ENCODE results near the gene SLC13A3.
"Not testable (repeated sequence)": the region's sequence is repeated elsewhere in the genome, so short reads cannot be mapped to it uniquely, and the experiment has no call there.

The SLC13A3 gene

GRCh38 chr20:46680684-46681031 is 29.4 kb upstream of the SLC13A3 start:
- no peak for DNase-seq

GRCh38 chr20:46678516-46678915 is 27.3 kb upstream of the SLC13A3 start:
- DNase-seq, result no peak

- no peak for DNase-seq
Measured at GRCh38 chr20:46677608-46678007, 26.3 kb upstream of the SLC13A3 start.

DNA sequence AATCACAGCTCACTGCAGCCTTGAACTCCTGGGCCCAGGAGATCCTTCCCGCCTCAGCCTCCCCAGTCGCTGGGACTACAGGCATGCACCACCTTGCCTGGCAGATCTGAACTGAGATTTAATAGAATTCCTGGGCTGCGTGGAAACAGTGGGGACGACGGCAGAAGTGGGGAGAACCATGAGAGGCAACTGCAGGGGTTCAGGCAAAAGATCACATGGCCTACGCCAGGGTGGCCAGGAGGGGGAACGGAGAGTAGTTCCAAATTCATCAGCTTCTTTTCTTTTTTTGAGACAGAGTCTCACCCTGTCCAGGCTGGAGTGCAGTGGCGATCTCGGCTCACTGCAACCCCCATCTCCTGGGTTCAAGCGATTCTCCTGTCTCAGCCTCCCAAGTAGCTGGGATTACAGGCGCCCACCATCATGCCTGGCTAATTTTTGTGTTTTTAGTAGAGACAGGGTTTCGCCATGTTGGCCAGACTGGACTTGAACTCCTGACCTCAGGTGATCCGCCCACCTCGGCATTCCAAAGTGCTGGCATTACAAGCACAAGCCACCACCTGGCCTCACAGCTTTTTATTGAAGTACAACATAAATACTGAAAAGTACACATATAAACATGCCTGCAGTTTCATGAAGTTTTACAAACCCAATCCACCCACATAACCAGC is 25.5 kb upstream of the SLC13A3 start:
- DNase-seq, result not testable (repeated sequence)

DNA sequence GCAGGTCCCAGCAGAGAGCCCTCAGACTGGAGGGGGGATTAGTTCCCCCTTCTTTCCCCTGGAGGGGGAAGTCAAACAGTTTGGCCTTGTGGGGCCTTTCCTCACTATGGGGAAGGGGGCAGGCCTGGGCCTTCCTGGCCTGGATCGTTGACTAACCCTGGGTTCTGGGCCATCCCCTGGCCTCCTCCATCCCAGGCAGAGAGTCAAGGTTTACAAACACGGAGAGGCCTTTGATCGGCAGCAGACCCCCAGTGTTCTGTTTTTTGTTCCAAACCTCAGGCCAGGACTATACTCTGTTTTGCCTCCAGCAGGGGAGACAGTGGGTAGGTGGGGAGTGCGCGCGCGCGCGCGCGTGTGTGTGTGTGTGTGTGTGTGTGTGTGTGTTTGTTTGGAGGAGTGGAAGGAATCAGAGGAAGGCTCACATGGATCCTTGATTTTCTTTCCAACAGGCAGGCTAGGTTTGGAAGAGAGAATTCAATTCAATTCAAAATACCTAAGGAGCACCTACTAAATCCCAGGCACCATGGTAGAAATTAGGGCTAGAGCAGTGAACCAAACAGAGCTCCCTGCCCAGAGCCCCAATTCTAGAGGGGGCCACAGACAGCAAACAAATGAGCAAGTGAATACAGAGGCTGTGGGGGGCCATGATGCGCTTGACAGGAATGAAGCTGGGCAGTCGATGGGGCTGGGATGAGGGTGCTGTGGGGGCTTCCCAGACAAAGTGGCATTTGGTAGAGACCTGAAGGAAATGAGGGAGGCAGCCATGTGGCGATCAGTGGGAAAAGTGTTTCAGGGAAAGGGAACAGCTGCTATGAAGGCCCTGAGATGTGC is 23.2 kb upstream of the SLC13A3 start:
- DNase-seq, result no peak

- no peak for DNase-seq
Measured at GRCh38 chr20:46673394-46674252, 22.4 kb upstream of the SLC13A3 start.

DNA sequence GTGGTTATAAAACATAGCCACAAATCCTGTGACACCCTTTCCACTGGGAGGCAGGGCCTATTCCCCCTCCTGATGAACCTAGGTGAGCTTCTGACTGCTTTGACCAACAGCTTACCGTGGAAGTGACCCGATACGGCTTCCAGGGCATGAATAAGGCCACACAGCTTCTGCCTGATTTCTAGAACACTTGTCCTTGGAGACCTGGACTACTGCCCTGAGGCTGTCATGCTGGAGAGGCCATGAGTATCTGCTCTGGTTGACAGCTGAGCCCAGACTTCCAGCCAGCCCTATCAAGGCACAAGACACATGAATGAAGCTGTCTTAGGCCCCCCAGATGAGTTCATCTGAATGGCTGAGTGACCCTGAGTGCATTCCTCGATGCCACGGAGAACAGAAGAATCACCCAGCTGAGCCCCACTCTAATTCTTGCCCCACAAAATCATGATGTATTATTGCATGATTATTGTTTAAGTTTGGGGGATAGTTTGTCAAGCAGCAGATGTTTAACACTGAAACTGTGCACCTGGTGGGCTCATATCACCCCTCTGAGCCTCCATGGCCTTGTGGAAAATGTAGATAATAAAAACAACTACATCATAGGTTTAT is 21.4 kb upstream of the SLC13A3 start:
- DNase-seq, result no peak

DNA sequence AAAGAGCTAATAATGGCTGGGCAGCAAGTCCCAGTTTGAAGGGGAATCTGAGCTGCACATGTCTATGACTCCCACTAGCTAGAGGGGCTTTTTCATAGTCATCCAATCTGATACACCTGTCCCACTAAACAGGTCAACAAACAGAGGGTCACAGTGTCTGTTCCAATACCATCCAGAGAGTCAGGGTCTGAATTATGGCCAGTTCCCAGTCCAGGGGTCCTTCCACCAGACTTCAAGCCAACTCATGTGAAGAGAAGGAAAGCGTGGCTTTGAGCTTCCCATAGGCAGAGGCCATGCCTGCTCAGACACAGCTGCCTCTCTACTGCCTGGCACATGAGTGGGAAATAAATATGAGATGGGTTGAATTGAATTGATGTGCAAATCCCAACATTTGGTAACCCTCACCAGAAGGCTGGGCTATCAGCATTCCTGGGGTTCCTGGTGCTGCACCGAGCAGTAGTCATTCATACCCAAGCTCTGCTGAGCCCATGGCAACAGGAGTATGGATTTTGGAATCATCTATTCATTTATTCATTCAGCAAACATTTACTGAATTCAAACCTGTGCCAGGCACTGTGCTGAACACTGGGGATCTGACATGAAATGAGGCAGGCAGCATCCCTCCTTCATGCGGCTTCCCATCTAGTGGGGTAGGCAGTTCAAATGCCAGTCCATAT is 20.7 kb upstream of the SLC13A3 start:
- no peak for DNase-seq

DNA sequence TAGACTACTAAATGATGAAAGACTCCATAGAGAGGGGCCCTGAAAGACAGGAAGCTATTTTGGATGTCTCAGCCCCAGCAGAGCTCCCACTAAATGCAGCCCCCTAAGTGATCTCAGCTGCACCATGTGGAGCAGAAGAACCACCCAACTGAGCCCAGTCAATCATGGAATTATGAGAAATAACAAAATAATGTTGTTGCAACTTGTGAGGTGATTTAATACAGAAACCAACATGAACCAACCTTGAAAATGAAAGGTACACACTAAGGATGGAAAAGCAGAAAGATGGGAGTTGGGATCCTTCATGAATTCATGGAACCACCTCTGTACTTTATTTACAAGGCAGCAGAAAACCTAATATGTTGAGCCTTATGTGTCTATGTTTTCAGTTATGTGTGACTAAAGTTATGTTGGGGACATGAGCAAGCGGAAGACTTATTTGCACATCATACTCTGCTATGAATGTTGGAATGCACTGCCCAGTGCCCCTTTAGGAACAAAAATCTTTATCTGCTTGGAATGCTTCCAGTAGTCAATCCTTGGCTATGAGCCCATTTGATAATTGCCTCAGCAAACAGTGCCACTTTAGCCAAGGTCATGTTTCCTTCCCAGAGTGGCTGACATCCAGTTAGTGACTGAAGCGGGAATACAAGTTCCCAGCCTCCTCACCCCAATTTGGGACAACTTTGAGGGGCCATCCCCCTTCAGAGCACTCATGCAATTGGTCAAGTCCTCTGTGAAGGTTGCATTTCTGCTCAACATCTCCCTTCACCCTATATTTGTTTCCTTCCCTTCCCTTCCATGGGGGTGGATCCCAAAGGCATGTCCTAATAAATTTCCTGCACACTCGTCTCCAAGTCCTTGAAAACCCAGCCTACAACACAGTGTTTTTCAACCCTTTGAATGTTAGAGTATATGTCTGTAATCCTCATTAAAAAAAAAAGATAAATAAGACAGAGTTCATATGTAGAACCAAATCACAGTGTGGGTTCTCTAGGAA is 19.6 kb upstream of the SLC13A3 start:
- no peak for DNase-seq

- DNase-seq, result no peak
Measured at GRCh38 chr20:46670228-46670584, 18.9 kb upstream of the SLC13A3 start.

DNA sequence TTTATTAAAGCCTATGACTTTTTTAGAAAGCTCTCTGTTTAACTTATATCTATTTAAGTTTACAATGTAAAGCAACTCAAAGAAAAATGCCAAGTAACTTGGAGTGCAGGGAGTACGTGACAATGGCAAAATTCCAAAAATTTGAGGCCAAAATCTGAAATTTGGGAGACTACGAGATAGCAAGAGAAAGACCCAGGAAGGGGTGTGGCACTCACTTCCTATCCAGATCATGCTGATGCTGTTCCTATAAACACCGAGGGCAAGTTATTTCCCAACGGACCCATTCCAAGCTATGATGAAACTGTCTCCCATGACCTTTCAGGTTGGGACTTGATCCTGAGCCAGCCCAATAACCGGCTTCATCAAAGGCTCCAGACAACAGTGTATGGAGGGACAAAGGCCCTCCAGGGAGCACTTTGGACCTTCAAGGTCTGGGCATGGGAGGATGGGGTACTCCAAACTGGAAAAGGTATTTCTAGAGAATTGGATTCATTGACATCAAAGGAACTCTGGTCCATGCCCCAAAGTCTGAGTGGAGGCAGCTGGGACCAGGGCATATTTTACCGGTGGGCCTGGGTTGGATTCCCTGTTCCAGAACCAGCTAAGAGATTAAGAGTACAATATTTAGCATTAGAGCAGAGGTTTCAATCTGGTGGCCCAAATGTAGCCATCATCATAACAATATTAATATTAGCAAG is 15.7 kb upstream of the SLC13A3 start:
- no peak for DNase-seq

GRCh38 chr20:46666306-46666705 is 15.0 kb upstream of the SLC13A3 start:
- no peak for DNase-seq

DNA sequence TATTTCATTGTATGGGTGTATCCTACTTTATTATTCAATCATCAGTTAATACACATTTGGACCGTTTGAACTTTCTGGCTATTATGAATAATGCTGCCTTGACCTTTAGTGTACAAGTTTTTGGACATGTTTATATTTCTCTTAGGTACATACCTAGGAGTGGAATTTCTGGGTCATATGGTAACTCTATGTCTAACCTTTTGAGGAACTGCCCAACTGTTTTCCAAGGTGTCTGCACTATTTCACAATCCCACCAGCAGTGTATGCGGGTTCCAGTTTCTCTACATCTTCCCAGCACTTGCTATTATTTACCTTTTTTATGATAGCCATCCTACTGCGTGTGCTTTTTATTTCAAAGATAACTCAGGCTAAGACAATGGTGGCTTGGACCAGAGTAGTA is 14.3 kb upstream of the SLC13A3 start:
- DNase-seq, result no peak

DNA sequence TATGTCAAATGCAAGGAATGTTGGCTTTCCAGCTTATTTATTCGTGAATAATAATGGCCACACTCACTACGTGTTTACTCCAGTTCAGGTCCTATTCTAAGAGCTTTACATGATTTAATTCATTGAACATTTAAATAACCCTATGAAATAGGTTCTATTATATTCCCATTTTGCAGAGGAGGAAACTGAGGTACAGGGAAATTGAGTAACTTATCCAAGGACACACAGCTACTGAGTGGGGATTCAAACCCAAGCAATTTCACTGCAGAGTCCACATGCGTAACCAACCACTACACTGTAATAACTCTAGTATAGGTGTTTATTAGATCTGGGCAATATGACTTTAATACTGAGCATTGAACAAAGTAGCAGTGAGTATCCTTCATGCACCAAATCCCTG is 12.3 kb upstream of the SLC13A3 start:
- DNase-seq, result no peak

DNA sequence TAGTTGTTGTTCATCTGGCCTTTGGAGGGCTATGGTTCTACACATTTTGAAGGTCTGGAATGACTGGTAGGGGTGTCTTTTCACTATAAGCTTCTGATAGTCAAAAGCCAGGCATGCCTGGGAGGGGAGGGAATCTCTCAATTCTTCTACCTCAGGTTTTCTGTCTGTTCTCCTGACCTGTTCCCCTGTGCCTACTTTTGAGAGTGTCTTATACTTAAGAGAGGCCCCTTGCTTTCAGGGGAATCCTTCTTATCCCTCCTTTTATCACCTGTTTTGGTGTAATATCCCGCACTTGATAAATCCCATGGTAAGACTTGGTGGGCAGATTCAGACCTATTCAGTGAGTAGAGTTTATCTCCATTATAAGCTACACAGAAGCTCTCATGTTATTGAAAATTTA is 10.4 kb upstream of the SLC13A3 start:
- no peak for DNase-seq

GRCh38 chr20:46660487-46660886 is 9.2 kb upstream of the SLC13A3 start:
- DNase-seq, result no peak

DNA sequence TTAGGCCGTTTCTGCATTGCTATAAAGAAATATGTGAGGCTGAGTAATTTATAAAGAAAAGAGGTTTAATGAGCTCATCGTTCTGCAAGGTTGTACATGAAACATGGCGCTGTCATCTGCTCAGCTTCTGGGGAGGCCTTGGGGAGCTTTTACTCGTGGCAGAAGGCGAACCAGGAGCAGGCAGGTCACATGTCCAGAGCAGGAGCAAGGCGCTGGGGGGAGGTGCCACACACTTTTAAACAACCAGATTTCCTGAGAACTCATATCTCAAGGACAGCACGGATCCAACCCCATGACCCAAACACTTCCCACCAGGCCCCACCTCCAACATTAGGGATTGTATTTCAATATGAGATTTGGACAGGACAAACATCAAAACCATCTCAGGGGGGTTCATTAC is 6.4 kb upstream of the SLC13A3 start:
- no peak for DNase-seq

DNA sequence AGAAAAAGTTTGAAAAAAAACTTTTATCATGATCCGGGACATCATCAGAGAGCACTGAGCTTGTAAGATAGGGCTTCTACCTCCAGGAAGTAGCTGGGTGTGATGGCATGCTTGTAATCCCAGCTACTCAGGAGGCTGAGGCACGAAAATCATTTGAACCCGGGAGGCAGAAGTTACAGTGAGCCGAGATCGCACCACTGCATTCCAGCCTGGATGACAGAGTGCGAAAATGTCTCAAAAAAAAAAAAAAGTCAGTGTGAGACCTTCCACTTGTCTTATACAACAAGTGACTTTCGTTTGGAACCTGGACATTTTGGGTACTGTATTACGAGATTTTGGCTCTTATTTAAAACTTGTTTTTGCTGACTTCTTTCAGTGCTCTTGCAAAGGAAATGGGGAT is 5.9 kb upstream of the SLC13A3 start:
- no peak for DNase-seq

- DNase-seq, result no peak
Measured at GRCh38 chr20:46652699-46653098, 1.4 kb upstream of the SLC13A3 start.

DNA sequence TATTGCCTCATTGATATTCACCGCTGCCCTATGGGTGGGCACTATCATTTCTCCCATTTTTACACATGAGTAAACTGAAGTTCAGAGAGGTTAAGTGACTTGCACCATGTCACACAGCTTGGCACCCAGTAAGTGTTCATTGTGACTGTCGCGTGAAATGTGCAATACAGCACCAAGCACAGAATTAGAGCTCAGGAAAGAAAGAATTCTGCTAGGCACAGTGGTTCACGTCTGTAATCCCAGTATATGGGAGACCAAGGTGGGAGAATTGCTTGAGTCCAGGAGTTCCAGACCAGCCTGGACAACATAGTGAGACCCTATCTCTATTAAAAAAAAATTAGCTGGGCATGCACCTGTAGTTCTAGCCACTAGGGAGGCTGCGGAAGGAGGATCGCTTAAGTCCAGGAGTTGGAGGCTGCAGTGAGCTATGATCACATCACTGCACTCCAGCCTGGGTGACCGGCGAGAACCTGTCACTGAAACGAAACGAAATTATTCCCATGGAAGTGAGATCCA is 626 bp downstream of the SLC13A3 start:
- DNase-seq, result no peak

Measured in NCI-H524 treated with DMSO at 0.1 percent for 48 hours (cell line).